8988T (cell line): ENCODE results near the gene ACER3.
"Not testable (repeated sequence)": the region's sequence is repeated elsewhere in the genome, so short reads cannot be mapped to it uniquely, and the experiment has no call there.

Source experiments
- DNase-seq: peaks from one replicate; pipeline ENCODE4 v3.0.0; 2011

The ACER3 gene

DNA sequence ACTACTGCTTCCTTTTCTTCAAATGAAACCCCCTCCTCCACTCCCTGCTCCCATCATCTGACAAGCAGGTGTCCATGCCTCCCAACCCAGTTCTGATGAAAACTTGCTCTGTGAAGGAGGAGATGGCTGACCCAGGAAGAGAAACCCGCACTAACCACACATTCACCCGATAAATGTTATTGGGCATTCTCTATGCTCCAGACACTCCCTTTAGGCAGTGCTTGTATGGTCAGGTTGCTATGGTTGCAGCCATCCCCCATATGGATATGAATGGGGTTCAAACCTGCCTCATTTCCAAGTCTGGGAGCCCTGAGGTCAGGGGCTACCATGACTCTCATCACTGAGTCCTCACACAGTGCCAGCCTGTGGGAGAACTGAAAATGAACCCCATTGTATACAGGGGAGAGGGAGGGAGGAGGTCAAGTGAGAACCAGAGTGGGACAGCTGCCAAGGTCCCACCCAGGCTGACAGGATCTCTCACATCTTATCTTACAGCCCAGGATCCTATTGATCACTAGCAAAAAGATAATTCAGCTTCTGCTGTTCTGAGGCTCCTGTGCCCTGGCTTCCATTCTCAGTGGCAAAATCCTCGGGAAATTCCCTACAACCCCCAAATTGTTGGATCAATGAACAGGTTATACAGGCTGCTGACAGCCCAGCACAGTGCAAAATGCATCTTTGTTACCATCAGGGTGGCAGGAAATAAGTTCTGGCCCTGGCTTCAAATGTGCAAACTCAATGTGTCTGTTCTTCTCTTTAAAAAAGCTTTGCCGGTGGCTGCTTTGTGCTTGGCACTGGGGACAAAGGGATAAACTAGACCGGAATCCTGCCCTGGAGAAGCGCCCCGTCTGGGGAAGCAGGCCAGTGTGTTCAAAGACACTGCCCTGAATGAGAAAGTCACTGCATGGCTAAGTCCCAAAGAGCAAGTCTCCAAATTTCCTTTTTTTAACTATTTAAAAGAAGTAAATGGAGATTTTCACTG lies 22.7 kb upstream of the ACER3 start:
- no peak for DNase-seq

DNA sequence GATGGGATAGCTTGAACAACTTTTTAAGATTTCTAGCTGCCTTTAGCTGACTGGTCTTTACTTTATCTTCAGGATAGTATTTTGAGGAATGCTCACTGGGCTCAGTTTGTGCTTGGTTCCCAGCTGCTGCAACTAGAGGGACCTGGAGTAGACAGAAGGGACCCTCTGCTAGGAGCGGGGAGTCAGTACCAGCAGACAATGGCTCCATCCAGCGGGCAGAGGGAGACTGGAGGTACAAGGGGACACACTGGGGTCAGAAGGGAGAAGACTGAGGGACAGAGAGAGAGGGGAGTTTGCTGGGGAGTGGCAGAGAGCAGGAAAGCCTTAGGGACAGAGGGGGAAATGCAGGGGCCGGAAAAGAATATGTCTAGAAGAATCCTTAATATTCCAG lies 22.0 kb upstream of the ACER3 start:
- peak; percentile 74 for DNase-seq

DNA sequence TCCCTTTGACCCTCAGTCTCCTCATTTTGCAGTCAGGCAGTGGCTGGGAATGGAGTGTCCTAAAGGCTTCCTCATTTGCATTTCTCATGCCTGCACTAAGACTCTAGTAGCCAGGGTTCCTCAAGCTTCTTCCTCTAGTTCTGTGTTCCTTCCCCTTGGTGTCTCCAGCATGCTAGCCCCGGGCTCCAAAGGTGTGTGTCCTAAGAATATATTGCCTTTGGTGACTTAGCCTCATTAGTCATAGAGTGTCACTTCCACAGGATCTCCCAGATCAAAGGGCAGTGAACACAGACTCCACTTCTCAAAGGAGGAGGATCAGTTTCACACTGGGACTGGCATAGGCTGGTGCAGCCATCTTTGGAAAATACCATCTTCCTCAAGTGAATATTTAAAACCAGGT lies 21.4 kb upstream of the ACER3 start:
- DNase-seq, result no peak

DNA sequence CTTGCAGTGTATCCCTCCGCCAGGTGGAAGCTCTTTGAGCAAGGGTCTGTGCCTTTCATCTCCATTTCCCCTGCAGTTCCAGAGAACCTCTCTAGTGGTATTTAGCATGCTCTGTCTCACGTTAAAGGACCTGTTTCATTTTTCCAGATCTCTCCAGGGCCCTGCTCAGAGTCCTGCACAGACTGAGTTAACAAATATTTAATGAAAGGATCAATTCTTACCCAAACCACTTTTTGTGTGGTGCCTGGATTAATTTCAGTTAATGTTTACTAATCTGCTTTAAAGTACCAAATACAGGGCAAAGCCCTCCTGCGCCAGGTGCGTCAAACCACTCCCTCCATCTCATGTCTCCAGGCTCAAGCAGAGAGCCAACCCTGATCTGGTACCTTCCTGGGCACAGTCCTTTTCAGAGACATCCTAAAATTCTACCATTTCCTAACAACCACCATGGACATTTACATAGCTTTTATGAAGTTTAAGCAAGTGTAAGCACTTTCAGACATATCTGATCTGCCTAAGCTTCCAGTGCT lies 18.7 kb upstream of the ACER3 start:
- DNase-seq, result no peak

DNA sequence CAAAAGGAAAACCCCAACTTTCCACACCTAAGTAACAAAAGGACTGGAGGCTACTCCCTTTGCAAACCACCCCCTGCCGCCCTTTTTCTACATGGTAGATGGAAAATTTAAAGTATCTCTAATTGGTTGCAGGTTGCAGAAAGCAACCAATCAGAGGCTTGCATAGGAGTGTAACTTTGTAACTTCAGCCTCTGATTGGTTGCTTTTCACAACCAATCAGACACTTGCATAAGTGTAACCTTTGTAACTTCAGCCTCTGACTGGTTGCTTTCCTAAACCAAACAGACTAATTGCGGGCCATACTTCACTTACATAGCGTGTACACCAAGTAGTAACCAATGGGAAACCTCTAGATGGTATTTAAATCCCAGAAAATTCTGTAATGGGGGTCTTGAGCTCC lies 16.8 kb upstream of the ACER3 start:
- DNase-seq, result no peak

DNA sequence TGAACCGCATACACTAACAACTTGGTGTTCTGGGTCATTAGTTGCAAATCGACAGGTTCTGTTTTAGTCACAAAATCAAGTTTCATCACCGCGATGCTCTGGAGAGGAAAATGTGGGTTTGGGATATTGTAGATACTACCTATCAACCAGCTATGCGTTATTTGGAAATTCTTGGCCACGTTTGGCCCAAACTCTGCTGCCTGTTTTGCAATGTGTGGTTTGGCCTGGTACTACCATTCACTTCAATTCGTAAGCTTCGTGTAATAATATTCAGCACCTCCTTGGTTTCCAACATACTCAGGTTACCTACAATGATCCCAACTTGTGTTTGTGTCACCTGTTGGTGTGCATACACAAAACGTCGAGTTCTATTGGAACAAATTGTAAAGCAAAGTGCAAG lies 16.2 kb upstream of the ACER3 start:
- DNase-seq, result no peak

DNA sequence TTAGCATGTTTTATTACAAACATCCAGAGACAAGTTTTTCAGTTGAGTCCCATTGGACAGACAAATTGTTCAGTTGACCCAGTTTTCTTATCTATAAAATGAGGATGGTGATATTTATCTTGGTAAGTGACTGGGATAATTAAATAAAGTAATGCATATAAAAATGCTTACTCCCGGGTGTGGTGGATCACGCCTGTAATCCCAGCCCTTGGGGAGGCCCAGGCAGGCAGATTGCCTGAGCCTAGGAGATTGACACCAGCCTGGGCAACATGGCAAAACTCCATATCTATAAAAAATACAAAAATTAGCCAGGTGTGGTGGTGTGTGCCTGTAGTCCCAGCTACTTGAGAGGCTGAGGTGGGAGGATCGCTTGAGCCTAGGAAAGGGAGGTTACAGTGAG lies 15.6 kb upstream of the ACER3 start:
- no peak for DNase-seq

DNA sequence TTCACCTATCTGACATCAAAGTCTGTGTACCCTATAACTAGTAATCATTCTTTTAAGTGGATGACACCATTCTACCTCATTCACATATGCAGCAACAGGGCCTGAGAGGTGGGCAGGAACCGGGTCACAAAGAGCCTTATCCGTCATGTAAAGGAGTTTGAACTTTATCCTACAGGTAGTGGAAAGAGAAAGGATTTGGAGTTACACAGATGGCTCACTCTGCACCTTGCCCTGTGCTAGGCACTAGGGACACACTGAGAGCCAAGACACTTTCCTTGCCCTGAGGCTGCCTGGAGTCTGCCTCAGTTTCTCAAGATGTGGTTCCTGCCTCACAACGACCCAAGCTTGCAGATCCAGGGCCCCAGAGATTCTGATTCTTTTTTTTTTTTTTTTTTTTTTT lies 14.3 kb upstream of the ACER3 start:
- DNase-seq, result no peak

DNA sequence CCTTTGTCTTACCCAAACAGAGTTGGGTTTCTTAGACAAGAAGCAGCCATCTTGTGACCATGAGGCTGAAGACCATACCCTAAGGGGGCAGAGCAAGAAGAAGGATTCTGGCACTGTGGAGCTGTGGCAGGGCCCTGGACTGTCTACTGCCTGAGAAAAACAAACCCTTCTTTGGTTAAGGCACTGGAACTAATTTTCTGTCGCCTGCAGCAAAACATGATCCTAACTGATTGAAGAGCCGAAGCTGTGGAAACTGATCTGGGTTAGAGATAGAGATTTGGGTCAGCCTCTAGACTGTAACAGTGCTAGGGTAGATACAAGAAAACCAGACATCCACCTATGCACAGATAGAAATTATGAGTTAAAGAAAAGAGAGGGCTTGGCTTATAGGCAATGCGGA lies 11.3 kb upstream of the ACER3 start:
- no peak for DNase-seq

DNA sequence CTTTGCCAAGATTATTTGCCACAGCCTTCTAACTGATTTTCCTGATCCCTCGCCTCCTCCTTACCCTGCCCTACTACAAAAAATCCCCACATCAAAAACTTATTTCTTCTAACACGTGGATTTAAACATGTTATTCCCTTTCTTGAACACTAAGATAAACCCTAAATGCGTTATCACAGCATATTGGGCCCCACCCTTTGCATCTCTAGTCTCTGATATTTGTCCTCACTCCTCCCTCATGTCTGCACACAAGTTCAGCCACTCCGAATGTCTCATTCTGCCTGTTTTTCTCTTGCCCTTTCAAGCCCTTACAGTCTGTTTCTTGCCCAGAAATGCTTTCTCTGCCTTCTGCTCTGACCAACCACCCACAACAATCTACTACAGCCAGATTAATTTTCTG lies 10.6 kb upstream of the ACER3 start:
- no peak for DNase-seq

DNA sequence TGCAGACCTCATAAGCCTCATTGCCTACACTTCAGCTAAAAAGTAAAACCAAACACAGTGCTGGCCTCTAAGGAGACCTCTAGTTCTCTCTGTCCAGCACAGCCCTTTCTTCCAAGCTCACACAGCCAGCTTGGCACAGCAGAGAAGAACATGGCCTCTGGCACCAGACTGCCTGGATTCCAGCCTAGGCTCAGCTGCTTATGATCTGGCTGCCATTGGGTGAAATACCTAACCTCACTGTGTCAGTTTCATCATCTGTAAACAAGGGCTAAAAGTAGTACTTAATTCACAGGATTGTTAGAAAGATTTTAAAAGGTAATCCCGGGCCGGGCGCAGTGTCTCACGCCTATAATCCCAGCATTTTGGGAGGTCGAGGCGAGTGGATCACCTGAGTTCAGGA lies 9.9 kb upstream of the ACER3 start:
- no peak for DNase-seq

DNA sequence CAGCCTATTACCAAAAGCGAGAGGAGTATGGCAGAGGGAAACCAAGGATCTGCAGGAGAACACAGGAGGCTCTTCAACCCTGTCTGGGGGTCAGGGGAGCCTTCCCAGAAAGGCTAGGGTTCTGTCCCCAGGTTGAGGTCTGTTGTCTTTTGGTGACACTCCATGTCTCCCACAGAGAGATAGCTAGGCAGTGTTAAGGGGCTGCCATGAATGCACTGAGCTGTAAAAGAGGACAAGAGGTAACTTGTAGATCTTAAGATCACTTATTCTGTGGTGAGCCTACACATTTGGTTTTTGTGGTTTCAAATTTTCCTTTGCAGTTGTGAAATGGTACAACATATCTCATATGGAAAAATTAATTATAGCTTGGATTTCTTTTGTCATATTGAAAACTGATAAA lies 6.0 kb upstream of the ACER3 start:
- no peak for DNase-seq

DNA sequence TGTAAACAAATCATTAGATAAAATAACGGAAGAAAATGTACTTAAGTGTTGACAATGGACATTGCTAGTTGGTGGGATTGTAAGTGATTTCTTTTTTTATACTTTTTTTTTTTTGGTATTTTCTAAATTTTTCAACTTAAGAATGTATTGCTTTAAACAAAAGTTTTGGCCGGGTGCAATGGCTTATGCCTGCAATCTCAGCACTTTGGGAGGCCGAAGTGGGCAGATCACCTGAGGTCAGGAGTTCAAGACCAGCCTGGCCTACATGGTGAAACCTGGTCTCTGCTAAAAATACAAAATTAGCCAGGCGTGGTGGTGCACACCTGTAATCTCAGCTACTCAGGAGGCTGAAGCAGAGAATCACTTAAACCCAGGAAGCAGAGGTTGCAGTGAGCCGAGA lies 5.0 kb upstream of the ACER3 start:
- DNase-seq, result not testable (repeated sequence)

DNA sequence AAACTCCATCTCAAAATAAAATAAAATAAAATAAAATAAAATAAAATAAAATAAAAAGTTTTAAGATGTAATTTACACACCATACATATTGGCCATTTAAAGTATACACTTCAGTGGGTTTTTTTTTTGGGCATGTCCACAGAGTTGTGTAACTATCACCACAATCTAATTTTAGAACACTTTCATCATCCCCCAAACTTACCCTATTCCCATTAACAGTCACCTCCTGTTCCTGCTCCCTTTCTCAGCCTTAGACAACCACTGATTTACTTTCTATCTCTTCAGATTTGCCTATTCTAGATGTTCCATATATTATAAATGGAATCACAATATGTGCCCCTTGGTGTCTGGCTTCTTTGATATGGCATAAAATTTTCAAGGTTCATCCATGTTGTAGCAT lies 4.6 kb upstream of the ACER3 start:
- no peak for DNase-seq

DNA sequence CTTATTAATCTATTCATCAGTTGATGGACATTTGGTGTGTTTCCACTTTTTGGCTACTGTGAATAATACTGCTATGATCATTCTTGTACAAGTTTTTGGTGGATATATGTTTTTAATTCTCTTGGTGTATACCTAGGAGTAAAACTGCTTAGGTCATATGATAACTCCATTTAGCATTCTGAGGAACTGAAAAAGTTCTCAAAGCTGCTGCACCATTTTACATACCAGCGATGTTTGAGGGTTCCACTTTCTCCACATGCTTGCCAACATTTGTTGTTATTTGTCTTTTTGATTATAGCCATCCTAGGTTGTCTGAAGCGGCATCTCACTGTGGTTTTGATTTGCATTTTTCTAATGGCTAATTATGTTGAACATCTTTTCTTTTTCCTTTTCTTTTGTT lies 4.1 kb upstream of the ACER3 start:
- DNase-seq, result no peak

DNA sequence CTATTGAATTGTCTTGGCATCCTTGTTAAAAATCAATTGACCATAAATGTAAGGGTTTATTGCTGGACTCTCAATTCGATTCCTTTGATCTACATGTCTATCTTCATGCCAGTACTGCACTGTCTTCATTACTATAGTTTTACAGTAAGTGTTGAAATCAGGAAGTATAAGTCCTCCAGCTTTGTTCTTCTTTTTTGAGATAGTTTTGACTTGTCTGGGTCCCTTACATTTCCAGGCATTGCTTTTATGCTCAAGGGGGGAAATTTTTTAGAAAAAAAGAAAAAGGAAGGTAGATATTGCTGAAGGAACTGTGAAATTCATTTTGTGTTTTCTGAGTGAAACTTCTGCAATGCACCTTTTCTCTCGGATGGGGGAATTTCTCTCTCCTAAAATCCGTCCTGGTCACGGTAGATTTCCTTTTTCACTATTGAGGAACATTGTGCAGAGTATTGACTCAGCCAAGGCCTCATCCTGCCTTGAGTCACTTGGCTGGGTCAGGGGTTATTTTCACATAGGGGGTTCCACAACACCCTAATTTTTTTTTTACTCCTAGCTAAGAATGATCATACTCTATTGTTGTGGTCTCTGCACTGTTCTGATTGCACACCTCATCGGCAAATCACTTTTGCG lies 2.8 kb upstream of the ACER3 start:
- no peak for DNase-seq

DNA sequence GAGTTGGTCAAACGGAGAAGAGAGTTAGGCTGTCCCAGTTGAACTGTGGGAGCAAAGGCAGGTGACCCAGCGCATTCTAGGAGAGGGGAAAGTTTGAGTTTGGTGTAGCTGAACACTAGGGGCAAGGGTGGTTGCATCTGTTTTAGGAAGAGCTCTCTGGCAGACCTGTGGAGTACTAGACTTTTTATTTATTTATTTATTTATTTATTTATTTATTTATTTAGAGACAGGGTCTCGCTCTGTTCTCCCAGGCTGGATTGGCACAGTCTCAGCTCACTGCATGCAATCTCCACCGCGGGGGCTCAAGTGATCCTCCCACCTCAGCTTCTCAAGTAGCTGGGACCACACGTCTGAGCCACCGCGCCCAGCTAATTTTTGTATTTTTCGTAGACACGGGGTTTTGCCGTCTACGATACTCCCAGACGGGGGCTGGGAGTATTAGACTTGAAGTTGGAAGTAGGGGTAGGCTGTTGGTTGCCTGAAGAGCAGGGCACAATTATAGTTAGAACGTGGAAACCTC lies 950 bp upstream of the ACER3 start:
- no peak for DNase-seq

DNA sequence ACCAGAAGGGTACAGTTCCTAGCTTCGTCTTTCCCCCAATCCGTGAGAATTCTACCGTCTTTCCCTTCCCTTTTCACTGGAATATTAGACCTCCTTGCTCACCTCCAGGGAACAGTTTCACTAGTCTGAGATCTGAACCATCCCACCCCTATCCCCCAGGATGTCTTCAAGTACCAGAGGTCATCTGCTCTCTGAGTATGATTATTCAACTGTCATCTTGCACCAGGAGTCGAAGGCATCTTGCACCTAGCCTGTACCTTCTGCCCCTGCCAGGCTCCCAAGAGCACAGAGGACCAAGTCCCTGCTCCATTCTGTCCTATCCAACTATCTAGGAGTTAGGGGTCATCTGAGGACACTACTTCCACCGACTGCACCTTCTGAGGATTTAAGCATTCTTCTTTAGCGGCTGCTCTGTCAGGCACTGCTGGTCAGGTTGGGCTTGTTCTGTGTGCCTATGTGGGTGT lies 804 bp downstream of the ACER3 start:
- DNase-seq, result no peak

DNA sequence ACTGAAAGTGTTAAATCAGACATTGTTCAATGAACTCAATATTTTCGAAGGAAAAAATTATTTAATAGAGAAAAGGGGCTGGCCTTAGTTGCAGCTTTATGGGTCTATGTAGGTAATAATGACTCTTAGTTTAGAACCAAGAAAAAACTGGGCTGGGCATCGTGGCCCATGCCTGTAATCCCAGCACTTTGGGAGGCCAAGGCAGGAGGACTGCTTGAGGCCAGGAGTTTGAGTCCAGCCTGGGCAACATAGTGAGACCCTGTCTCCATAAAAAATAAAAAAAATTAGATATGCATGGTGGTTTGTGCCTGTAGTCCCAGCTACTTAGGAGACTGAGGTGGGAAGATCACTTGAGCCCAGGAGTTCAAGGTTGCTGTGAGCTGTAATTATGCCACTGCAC lies 2.1 kb downstream of the ACER3 start:
- not testable (repeated sequence) for DNase-seq

DNA sequence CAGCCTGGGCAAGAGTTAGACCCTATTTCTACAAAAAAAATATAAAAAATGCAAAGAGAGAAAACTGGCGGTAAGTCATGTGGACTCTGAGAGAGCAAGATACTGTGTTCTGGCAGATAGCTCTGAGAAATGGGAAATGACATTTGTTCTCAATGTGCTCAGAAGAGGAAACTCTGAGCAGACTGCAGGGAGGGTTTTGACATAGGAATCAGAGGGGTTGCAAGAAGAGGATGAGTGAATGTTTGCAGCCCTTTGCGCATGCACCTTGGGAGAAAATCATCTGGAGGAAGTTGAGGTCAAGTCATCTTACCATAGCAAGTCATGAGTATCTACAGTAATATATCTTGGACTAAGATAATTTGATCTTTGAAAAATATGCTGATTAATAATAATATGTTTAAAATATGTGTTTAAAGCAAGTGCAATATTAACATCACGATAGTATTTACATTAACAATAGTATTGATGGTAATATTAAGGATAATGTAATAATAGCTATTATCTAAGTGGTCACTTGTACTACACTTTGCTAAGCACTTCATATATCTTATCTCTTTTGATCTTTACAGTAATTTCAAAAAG lies 2.6 kb downstream of the ACER3 start:
- DNase-seq, result no peak

DNA sequence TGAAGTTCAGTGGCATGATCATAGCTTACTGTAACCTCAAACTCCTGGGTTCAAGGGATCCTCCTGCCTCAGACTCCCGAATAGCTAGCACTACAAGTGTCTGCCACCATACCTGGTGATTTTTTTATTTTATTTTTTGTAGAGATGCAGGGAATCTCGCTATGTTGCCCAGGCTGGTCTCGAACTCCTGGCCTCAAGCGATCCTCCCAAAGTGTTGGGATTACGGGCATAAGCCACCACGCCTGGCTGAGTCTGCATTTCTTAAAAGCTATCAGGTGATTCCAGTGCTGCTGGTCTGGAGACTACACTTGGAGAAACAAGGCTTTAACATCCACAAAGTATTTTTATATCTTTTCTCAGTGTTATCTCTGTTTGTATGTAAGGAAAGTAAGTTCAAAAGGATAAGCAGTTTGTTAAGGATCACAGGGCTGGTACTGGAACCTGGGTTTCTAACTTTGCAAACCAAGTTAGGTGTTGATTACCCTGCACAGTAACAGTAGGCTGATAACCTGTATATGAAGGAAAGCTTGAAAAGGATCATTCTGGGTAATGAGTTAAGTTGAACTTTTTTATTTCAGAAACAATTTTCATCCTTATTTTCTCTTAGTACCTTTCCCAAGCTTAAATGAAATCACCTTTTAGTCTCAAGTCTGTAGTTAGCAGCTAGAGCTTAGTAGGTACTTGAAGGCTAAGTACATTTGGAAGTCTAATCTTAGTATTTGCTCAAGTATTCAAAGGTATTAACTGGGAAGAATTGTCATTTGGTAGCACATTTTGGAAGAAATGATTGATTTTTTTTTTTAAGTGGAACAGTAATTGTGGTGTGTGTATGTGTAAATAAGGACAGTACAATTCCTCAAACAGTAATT lies 12.5 kb downstream of the ACER3 start:
- no peak for DNase-seq

DNA sequence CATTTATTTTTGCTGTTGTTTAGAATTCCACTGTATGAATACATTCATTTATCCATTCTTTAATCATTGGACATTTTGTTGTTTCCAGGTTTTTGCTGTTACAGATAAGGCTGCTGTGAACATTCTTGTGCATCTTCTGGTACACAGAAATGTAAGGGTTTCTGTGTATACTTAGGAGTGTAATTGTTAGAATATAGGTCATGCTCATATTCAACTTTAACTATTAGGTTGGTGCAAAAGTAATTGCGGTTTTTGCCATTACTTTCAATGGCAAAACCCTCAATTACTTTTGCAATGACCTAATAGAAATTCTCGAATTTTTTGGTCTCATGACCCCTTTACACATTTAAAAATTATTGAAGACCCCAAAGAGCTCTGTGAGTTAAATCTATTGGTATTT lies 17.3 kb downstream of the ACER3 start:
- DNase-seq, result no peak

DNA sequence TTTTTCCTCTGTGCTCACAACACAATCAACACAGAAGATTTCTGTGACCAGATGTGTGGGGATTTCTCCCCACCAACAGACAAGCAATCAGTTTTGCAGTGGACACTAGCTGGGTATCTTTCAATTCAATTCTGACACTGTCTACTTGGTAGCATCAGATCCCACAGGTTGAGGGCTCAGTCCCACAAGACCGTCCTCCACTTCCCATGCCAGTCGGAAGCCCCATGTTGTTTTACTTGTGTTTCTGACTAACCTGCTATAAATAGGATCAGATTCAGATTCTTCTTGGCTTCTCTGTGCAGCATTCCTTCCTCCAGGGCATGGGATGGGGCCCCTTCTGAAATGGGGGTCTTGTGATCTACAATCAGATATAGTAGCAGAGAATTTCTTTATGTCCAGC lies 19.6 kb downstream of the ACER3 start:
- no peak for DNase-seq
